Panc1 (cell line): Measurements from ENCODE around the gene ZDHHC14.

Source experiments
- CTCF ChIP-seq: fragments of 450-650 bp; IDR thresholded peaks from 2 replicates; pipeline ENCODE4 v1.5.1; 2017; ENCODE audit warnings: mild to moderate bottlenecking
- POLR2AphosphoS5 ChIP-seq: IDR thresholded peaks from 2 replicates; pipeline ENCODE4 v1.6.1; 2012; ENCODE audit warnings: mild to moderate bottlenecking, low read depth, low read length, moderate library complexity

- TF ChIP-seq CTCF (no peak), POLR2AphosphoS5 (no peak)
Observed at GRCh38 chr6:157614026-157614568, 233.1 kb downstream of the ZDHHC14 start.
